ENCODE data around the gene CHN2. TPM values are rescaled to one million over a fixed set of nuclear protein-coding genes. Genes with fewer than 3 reads are reported as not detected.
A peak's percentile ranks its signal among the peaks of the same experiment; 100 is the strongest.
"Not testable (repeated sequence)": the region's sequence is repeated elsewhere in the genome, so short reads cannot be mapped to it uniquely, and the experiment has no call there.

CHN2 gene
- total RNA-seq, 1 experiment from 2014 or later, result 4.2 TPM

GRCh38 chr7:29248713-29249382, 54.3 kb downstream of the CHN2 start:
- Histone ChIP-seq H3K4me3 (ENCODE audit: insufficient read depth, low read depth, low read length) (no peak overlapping the region), H3K36me3 (replicated peaks; ENCODE audit: control insufficient read depth, insufficient read depth, low read length) (no peaks in the 10 kb centered on the region), H3K27me3 (ENCODE audit: control insufficient read depth, insufficient read depth, low read length) (no peaks in the 10 kb centered on the region)
- DNase-seq, result no peak

- Histone ChIP-seq H3K4me3 (ENCODE audit: insufficient read depth, low read depth, low read length) (no peak overlapping the region), H3K27me3 (ENCODE audit: control insufficient read depth, insufficient read depth, low read length) (no peaks in the 10 kb centered on the region), H3K36me3 (replicated peaks; ENCODE audit: control insufficient read depth, insufficient read depth, low read length) (no peaks in the 10 kb centered on the region)
- DNase-seq, result no peak
Observed at GRCh38 chr7:29249383-29249750, 54.8 kb downstream of the CHN2 start.

- Histone ChIP-seq H3K4me3 (ENCODE audit: insufficient read depth, low read depth, low read length) (no peak overlapping the region), H3K36me3 (replicated peaks; ENCODE audit: control insufficient read depth, insufficient read depth, low read length) (no peaks in the 10 kb centered on the region), H3K27me3 (ENCODE audit: control insufficient read depth, insufficient read depth, low read length) (no peaks in the 10 kb centered on the region)
- no peak for DNase-seq
Observed at GRCh38 chr7:29249860-29250259, 55.3 kb downstream of the CHN2 start.

- Histone ChIP-seq H3K27me3 (ENCODE audit: control insufficient read depth, insufficient read depth, low read length) (no peaks in the 10 kb centered on the region), H3K4me3 (ENCODE audit: insufficient read depth, low read depth, low read length) (no peak overlapping the region), H3K36me3 (replicated peaks; ENCODE audit: control insufficient read depth, insufficient read depth, low read length) (no peaks in the 10 kb centered on the region)
- no peak for DNase-seq
Observed at GRCh38 chr7:29253225-29253624, 58.6 kb downstream of the CHN2 start.

- Histone ChIP-seq H3K4me3 (ENCODE audit: insufficient read depth, low read depth, low read length) (no peak overlapping the region), H3K27me3 (ENCODE audit: control insufficient read depth, insufficient read depth, low read length) (no peaks in the 10 kb centered on the region), H3K36me3 (replicated peaks; ENCODE audit: control insufficient read depth, insufficient read depth, low read length) (no peaks in the 10 kb centered on the region)
- DNase-seq, result peak; percentile 57
Observed at GRCh38 chr7:29254591-29254990, 60.0 kb downstream of the CHN2 start.

- no peaks in the 10 kb centered on the region for H3K36me3 ChIP-seq (replicated peaks; ENCODE audit: control insufficient read depth, insufficient read depth, low read length)
- H3K27me3 ChIP-seq (ENCODE audit: control insufficient read depth, insufficient read depth, low read length), result no peaks in the 10 kb centered on the region
- no peak overlapping the region for H3K4me3 ChIP-seq (ENCODE audit: insufficient read depth, low read depth, low read length)
- DNase-seq, result no peak
Observed at GRCh38 chr7:29255199-29255878, 60.8 kb downstream of the CHN2 start.

GRCh38 chr7:29255906-29256692, 61.5 kb downstream of the CHN2 start:
- Histone ChIP-seq H3K27me3 (ENCODE audit: control insufficient read depth, insufficient read depth, low read length) (no peaks in the 10 kb centered on the region), H3K36me3 (replicated peaks; ENCODE audit: control insufficient read depth, insufficient read depth, low read length) (no peaks in the 10 kb centered on the region), H3K4me3 (ENCODE audit: insufficient read depth, low read depth, low read length) (no peak overlapping the region)
- no peak for DNase-seq

GRCh38 chr7:29256693-29257002, 62.1 kb downstream of the CHN2 start:
- no peaks in the 10 kb centered on the region for H3K27me3 ChIP-seq (ENCODE audit: control insufficient read depth, insufficient read depth, low read length)
- H3K36me3 ChIP-seq (replicated peaks; ENCODE audit: control insufficient read depth, insufficient read depth, low read length), result no peaks in the 10 kb centered on the region
- DNase-seq, result no peak
- H3K4me3 ChIP-seq (ENCODE audit: insufficient read depth, low read depth, low read length), result no peak overlapping the region

GRCh38 chr7:29258951-29259350, 64.4 kb downstream of the CHN2 start:
- Histone ChIP-seq H3K27me3 (ENCODE audit: control insufficient read depth, insufficient read depth, low read length) (no peaks in the 10 kb centered on the region), H3K36me3 (replicated peaks; ENCODE audit: control insufficient read depth, insufficient read depth, low read length) (no peaks in the 10 kb centered on the region), H3K4me3 (ENCODE audit: insufficient read depth, low read depth, low read length) (no peak overlapping the region)
- no peak for DNase-seq

- Histone ChIP-seq H3K36me3 (replicated peaks; ENCODE audit: control insufficient read depth, insufficient read depth, low read length) (no peaks in the 10 kb centered on the region), H3K27me3 (ENCODE audit: control insufficient read depth, insufficient read depth, low read length) (no peaks in the 10 kb centered on the region), H3K4me3 (ENCODE audit: insufficient read depth, low read depth, low read length) (no peak overlapping the region)
- no peak for DNase-seq
Observed at GRCh38 chr7:29262191-29262917, 67.8 kb downstream of the CHN2 start.

- DNase-seq; H3K36me3 ChIP-seq (replicated peaks; ENCODE audit: control insufficient read depth, insufficient read depth, low read length); H3K4me3 ChIP-seq (ENCODE audit: insufficient read depth, low read depth, low read length): not testable (repeated sequence)
Observed at GRCh38 chr7:29263601-29264207, 69.1 kb downstream of the CHN2 start.

GRCh38 chr7:29265208-29265923, 70.8 kb downstream of the CHN2 start:
- no peaks in the 10 kb centered on the region for H3K36me3 ChIP-seq (replicated peaks; ENCODE audit: control insufficient read depth, insufficient read depth, low read length)
- H3K27me3 ChIP-seq (ENCODE audit: control insufficient read depth, insufficient read depth, low read length), result no peaks in the 10 kb centered on the region
- no peak overlapping the region for H3K4me3 ChIP-seq (ENCODE audit: insufficient read depth, low read depth, low read length)
- DNase-seq, result peak; percentile 26

More at GRCh38 chr7:29263601-29264207, 69.1 kb downstream of the CHN2 start:
- H3K27me3 ChIP-seq (ENCODE audit: control insufficient read depth, insufficient read depth, low read length), result not testable (repeated sequence)

GRCh38 chr7:29269935-29270334, 75.4 kb downstream of the CHN2 start:
- Histone ChIP-seq H3K4me3 (ENCODE audit: insufficient read depth, low read depth, low read length) (no peak overlapping the region), H3K27me3 (ENCODE audit: control insufficient read depth, insufficient read depth, low read length) (no peaks in the 10 kb centered on the region), H3K36me3 (replicated peaks; ENCODE audit: control insufficient read depth, insufficient read depth, low read length) (no peaks in the 10 kb centered on the region)
- DNase-seq, result no peak

All from H7 (cell line).